GM19468 (cell line): ENCODE measurements around the gene KIF25.

Source experiments
- ATAC-seq: cut with Tn5 transposase; IDR thresholded peaks from one replicate; pipeline ENCODE4 v1.9.1; 2021; ENCODE audit warnings: mild to moderate bottlenecking, moderate library complexity, moderate number of reproducible peaks; ENCODE audit not compliant: unreplicated experiment; ENCODE audit errors: extremely low read depth

The KIF25 gene

DNA sequence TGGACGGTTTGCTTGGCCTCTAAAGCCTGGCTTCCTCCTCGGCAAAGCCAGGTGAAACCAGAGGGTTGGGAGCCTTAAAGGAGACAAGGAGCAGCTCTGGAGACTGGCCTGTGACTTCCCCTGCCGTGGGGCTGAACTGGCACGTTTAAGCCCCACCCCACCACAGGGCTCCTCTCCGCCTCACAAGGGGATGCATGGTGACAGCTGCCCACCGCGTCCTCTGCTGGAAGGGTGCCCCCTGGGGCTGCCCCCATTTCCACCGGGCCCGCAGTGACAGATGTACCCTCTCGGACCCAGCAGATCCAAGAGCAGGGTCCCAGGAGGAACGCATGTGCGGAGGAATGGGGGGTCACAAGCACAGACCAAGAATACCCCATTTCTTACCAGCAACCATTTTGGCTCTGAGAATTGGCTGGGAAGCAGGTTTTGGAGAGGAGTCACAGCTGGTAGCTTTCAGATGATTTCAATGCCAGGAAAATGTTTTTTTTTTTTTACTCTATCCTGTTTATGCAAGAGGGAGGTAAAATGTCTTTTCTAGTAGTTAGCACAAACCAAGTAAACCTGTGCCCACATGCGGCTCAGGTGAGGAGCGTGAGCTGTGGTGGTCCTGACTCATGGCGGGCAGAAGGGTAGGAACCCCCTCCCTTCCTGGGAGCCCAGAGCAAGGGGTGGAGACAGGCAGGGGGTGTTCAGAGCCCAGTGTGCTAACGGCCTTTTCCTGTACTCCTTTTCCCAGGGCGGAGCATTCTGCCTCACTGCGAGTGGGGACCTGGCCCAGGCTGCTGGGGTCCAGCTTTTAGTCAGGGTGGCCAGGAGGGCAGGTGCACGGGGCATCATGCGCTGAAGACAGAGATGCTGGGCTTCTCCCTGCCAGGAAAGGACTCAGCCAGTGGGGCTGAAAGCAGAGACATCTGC lies 48.5 kb downstream of the KIF25 start:
- ATAC-seq = no peak

DNA sequence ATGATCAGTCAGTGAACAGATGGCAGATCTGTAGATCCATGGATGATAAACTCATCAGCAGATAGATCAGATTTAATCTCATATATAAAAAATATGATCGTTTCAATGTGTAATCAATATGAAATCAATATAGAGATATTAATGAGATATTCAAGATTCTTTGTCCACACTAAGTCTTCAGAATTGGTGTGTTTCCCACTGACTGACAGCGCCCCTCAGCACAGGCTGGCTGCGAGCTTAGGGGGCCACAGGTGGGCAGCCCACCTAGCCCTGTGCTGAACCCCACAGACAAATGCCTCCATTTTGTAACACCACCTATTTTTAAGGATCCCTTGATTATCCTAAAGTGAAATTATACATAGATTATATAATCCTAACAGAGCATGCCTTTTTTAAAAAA lies 49.2 kb downstream of the KIF25 start:
- no peak for ATAC-seq

DNA sequence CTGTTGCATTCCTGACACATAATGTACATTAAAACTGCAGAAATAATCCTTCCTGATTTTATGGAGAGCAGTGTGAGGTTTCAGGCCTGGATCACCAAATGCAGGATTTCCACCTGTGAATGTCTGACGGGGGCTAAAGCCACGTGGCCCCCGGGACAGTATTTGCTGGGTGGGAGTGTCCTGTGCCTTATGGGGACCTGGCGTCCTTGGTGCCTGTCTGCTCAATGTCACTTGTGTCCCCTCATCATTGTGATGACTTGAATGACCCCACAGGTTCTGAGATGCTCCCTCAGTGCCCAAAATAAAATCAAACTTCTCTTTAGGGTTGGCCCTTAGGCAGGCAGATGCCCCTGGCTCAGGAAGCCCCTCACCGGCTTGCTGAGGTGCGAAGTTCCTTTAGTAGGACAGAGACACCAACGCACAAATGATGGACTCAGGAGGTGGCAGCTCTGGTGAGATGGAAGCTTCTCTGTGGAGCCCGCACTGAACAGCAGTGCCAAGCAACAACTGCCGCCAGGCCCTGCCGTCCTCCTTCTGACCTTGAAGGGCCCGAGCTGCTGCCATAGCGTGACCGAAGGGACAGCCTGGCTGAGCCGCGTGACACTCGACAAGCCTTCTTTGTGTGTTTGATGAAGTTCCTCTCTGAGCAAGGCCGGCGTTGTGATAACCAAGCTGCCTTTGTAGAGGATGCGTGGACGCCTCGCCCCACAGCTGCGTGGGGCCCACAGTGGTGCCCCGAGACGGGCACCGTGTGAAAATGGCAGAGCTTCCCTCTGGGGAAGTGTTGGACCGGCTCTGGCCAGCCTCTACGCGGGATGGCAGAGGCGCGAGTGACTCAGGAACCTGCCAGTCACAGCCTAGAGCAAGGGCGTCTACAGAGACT lies 50.6 kb downstream of the KIF25 start:
- no peak for ATAC-seq

DNA sequence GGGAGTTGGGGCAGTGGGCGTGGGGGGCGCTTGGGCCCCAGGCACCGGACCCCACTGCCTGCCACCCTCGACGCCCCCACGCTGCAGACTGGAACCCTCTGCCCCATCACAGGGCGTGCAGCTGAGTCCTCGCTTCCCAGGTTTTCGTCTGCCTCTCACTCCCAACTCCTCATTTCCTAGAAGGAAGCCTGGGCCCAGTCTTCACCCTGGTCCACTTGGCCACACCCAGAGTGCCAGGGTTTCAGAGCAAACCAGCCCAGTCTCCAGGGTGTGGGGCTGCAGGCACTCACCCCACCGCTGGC lies 51.2 kb downstream of the KIF25 start:
- no peak for ATAC-seq

DNA sequence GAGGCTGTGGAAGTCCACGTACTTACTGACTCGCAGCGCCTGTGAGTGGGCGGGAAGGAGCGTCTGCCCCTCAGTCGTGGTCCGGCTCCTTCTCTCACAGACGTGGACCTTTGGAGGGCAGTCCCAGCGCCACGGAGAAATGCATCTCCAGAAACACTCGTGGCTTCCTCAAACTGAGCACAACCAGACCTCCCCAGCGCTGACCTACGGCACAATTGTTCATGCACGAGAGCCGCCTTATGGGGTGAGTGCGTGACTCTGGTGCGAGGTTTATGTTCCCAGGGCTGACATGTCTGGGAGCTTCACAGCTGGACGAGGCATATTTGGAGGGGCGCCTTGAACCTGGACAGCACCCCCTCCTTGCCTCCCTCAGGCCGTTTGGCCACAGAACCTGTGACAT lies 51.8 kb downstream of the KIF25 start:
- no peak for ATAC-seq

DNA sequence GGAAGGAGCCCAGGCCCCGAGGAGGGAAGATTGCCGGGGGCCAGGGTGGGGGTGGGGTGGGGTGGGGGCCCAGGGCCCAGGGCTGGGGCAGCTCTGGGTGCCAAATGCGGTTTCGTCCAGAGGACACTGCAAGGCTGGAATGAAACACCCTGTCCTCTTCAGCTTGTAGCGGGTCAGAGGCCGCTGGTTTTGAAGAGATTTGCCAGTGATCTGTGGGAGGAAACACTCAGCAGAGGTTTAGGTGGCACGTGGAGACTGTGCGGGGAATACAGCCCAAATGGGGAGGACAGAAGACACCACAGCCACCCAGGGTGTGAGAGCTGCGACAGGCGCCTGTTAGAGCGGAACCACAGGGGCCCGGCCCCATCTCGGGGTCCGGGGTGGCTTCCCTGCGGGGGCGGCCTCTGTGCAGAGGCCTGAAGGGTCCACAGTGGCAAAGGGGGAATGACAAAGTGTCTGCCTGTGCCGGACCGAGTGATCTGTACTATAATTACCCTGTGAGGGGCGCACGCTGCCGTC lies 52.3 kb downstream of the KIF25 start:
- no peak for ATAC-seq

DNA sequence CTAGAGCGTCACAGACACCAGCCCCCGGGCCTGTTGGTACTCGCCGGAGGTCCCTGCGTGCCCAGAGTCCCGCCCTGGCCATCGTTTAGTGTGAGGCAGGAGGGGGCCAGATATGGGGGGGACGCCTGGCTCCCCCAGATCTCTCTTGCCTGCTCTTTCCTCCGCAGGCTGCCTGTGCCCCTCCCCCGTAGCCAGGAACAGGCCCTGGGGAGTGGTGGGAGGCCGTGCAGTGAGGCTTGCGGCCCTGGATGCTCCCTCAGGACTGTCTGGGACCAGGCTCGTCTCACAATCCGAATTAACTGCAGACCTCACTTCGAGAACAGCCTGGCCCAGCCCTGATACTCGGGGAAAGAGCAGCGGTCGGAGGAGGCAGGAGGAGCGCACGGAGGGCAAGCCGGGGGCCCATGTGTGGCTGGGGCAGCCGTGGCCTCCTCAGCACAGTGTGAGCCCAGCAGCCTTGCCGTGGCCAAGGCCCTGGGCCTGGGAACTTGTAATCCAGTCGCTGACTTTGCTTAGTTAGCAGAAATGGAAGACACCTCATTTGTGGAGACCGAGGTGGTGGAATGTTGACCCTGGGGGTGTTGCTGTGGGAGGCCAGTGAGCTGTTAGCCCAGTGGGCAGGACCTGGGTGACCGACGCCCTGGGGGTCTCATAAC lies 52.9 kb downstream of the KIF25 start:
- ATAC-seq = no peak

DNA sequence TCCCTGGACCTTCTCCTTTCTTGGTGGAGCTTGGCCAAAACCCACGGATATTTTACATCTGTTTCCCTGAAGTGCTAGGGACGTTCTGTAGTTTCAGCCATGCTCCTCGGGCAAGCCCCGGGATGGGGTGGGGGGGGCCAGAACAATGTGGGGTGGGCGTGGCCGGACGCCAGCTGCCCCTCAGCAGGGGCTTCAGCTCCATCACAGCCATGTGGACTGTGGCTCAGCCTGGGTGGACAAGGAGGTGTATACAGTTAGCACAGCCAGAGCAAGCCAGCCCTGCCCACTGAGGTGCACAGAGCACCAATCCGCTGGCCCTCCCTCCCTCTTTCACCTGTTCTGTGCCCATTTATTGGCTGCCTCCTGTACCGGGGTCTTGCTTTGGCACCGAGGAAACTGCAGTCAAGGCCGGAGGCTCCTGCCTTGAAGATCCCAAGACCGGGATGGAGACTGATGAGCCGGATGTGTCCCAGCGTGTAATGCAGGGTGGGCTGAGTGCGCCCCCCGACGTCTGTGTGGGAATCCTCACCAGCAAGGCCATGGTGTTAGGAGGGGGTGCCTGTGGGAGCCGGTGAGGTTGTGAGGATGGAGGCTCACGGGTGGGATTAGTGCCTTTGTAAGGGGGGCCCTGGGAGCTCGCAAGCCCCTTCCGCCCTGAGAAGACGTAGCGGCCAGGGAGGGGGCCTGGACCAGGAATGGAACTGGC lies 53.6 kb downstream of the KIF25 start:
- ATAC-seq = no peak

DNA sequence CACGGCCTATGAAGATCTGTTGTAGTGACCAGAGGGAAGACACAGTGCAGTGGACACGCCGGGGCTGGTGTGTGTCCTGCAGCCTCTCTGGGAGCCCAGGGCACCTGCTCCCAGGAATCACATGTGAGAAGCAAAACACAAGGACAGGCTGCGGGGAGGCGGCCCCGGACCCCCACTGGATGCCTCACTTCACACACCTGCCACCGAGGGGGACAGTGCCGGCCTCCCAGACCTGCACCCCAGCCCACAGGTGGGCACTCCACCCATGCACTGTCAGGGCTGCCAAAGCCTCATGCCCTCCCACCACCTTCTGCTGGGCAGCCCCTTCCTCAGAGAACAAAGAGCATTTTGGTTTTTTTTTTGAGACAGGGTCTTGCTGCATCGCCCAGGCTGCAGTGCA lies 54.2 kb downstream of the KIF25 start:
- no peak for ATAC-seq

DNA sequence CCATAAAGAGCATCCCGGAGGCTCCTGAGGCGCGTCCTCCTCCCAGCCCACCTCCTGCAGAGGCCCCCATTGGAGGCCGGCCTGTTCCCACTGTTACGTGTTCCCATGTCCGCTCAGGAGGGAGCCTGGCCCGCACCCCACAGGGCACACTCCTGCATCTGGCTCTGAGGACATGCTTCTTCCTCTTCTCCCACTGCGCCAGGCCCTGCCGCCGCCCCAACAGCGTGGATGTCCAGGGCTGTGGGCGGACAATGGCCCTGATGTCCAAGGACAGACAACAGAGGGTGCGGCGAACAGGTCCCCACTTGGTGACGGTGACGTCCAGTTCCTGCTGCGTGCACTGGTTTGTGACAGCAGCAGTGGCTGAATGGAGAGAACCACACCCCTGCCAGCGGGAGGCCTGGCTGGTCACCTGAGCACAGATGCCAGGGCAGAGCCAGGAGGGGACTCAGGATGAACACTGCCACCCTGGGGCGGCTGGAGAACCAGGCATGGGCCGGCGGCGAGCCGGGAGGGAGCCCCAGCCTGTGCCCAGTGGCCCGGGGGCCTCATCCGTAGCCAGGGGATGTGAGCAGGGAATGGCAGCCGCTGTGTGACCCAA lies 54.9 kb downstream of the KIF25 start:
- no peak for ATAC-seq

DNA sequence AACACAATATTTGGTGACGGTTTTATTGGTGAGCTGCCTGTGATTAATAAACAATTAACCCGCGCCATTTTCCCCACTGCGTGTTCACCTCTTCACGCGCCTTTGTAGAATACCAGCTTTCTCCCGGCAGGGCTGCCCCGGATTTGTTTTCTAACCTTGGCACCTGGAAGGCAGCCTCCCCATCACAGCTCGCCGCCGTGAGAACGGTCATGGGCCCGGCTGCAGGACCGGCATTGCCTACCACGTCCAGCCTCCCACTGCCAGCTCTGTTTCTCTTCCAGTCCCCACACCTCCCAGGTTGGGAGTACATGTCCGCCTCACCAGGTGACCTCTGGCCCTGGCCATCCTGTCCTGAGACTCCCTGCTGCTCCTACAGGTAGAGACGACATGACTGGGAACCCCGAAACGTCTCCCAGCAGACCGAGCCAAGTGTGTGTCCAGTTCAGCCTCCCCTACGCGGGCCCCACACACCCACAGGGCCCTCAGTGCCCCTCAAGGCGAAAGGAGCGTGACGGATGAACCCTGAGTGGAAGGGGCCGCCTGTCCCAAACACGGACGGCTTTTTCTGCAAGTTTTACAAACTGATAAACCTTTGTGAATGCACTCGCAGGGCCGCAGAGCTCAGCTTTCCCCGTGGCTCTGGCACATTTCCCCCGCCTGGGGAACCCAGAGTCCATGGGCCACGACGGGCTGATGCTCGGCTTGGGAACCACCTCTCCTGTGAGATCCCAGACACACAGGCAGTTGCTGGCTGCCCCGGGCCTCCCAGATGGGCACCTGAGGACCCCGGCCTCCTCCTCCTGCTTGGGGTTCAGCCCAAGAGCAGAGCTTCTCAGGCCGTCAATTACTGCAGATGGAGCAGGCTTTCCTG lies 55.9 kb downstream of the KIF25 start:
- no peak for ATAC-seq

DNA sequence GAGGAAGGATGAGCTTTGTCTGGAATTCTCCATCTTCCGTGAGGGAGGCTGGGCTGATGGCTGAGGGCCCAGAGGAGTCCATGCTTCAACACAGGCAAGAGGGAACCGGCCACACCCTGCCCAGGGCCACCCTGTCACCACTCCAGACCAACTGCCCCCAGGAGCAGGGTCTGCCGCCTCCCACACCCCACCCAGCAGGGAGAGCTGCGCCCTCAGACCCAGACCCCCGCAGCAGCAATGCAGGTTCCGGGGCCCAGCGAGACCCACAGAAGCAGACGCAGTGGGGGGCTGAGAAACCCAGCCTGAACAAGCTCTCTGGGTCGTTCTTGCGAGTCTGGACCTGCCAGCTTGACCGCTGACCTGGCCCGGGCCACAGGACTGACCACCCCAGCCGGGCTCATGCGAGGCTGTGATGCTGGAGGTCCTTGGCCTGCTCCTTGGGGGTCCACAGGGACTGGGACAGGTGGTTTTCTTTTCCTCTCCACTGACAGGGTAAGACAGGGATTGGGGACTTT lies 56.5 kb downstream of the KIF25 start:
- no peak for ATAC-seq

DNA sequence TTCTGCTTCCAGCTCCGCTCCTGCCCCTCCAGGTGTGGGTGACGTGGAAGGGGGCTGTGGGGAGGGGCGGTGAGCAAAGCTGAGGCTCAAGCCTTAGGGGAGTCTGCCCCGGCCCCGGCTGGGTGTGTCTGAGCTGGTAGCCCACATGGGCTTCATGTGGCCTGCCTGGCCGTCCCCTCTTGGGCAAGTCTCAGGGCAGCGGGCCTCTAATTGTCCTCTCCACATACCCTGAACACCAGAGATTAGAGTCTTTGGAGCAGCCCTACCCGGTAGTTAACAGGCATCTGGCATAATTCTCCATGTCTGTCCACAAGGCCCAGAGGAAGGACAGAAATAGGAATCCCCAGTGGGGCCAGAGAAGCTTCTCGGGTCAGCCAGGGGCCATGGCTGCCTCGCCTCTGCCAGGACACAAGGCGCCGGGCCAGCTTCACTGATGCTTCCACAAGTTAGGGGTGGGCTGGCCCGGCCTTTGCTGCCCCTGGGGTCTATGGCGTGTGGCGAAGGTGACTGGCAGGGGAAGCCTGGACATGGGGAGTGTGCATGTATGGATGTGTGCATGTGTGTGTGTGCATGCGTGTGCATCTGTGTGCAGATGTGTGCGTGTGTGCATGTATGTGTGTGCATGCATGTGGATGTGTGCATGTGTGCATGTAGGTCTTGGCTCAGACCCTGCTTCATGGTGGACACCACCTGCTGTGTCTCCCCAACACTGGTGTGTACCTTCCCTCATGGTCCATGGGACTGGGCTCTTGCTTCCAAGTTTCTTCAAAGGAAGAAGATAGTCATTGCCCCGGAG lies 57.5 kb downstream of the KIF25 start:
- ATAC-seq = no peak

DNA sequence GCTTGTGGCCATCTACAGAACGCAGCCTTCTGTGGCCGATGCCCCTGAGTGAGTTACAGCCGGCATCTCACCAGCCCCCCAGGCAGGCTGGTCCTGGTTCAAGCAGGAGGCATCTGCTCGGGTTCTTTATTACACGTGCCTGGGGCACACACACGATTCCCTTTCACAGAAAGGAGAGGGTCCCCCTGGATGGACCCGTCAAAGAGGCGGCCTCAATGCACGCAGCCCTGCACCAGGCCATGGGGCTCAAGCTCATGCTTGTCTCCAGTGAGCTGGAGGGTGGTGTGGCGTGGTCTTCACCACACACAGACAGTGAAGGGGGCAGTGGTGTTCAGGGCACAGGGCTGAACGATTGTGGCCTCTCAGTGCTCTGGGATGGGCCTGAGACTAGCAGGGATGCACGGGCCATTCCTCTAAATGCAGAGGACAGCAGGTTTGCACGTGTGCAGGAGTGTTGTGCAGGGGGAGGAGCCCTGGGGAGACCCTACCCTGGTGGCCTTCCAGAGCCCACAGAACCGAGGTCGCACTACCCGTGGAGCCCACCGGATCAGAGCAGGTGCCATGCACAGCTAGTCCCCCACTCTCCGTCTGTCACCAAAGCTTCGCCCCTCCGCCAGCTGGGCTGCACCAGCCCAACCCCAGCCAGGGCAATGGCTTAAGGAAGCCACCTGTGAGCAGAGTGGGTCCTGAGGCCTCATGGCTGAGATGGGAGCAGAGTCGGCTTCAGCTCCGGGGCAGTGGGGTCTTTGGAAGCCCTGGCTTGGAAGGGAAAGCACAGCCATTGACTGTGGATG lies 58.4 kb downstream of the KIF25 start:
- ATAC-seq = no peak

DNA sequence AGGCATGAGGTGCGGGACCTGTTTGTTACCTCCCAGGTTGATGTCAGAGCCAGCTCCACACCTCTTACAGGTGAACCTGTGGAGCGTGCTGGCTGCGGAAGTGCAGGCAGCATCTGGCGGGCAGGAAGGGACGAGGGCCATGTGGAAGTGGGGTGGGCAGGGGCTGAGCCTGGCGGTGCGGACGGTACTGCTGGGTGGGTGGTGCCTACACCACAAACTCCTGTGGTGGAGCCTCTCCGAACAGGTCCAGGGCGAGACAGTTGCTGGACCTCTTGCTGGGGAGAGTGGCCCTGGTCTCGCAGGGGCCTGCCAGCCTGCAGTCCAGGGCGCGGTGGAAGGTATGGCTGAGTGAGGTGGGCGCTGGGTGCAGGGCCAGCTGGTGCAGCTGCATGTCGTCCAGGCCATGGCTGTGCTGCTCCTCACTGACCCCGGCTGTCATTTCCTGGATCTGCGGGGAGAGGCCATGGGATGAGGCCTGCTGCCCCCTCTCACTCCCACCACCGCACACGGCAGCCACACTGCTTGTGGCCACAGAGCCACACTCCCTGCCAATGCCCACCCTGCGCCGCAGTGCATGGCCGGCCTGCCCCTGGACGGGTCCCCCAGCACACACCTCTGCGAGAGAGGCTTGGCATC lies 59.5 kb downstream of the KIF25 start:
- no peak for ATAC-seq

DNA sequence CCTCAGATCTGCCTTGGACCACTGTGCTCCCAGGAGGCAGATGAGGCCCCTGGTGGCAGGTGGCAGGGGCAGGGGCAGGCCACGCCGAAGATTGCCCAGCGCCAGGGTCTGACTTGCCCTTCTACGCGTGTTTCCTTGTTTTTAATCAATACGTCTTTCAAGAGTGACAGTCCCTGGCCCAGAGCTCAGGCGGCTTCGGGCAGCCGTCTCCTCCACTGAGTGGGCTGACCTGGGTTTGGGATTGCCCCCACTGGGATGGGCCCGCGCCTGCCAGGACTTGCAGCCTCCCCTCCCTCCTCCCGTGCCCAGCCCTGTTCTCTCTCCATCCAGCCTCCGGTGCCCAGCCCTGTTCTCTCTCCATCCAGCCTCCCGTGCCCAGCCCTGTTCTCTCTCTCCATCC lies 60.4 kb downstream of the KIF25 start:
- no peak for ATAC-seq
